DND-41 (cell line): Measurements from ENCODE around the gene ADAM11.

ENCODE experiments used
- CTCF ChIP-seq: IDR thresholded peaks from 2 replicates; pipeline ENCODE4 v1.5.1; 2012; ENCODE audit warnings: borderline replicate concordance, low read length, moderate library complexity, mild to moderate bottlenecking; ENCODE audit not compliant: poor library complexity, severe bottlenecking; ENCODE audit errors: extremely low read depth
- EZH2 ChIP-seq: IDR thresholded peaks from 3 replicates; pipeline ENCODE4 v1.6.1; 2012; ENCODE audit warnings: borderline replicate concordance, low read depth, mild to moderate bottlenecking, moderate library complexity, low read length, inconsistent platforms; ENCODE audit not compliant: severe bottlenecking

- TF ChIP-seq CTCF (no peak), EZH2 (no peak)
These were observed 8.7 kb downstream of the ADAM11 start for GRCh38 chr17:44767493-44767892.
